GM18511 (cell line): Measurements from ENCODE around the gene CDH13.

Experiments
- ATAC-seq: cut with Tn5 transposase; IDR thresholded peaks from one replicate; pipeline ENCODE4 v1.9.1; 2021; ENCODE audit warnings: mild to moderate bottlenecking, moderate library complexity; ENCODE audit not compliant: unreplicated experiment

Gene CDH13

GRCh38 chr16:83355570-83356218, 728.9 kb downstream of the CDH13 start:
- ATAC-seq: no peak

- peak; percentile 76 for ATAC-seq
These were observed 729.5 kb downstream of the CDH13 start for GRCh38 chr16:83356266-83356665.

GRCh38 chr16:83356986-83357385, 730.2 kb downstream of the CDH13 start:
- ATAC-seq: no peak

GRCh38 chr16:83363521-83363920, 736.8 kb downstream of the CDH13 start:
- ATAC-seq: no peak

- no peak for ATAC-seq
These were observed 738.4 kb downstream of the CDH13 start for GRCh38 chr16:83365166-83365565.

GRCh38 chr16:83366228-83366627, 739.5 kb downstream of the CDH13 start:
- ATAC-seq: no peak

GRCh38 chr16:83374979-83375378, 748.2 kb downstream of the CDH13 start:
- ATAC-seq: no peak

GRCh38 chr16:83389751-83390150, 763.0 kb downstream of the CDH13 start:
- no peak for ATAC-seq

- ATAC-seq: no peak
These were observed 764.0 kb downstream of the CDH13 start for GRCh38 chr16:83390759-83391158.

GRCh38 chr16:83392743-83393142, 766.0 kb downstream of the CDH13 start:
- no peak for ATAC-seq

GRCh38 chr16:83393196-83393981, 766.6 kb downstream of the CDH13 start:
- ATAC-seq: no peak

- ATAC-seq: no peak
These were observed 771.0 kb downstream of the CDH13 start for GRCh38 chr16:83397601-83398291.

GRCh38 chr16:83400234-83400633, 773.5 kb downstream of the CDH13 start:
- ATAC-seq: no peak

- no peak for ATAC-seq
These were observed 775.5 kb downstream of the CDH13 start for GRCh38 chr16:83402160-83402814.

- no peak for ATAC-seq
These were observed 776.2 kb downstream of the CDH13 start for GRCh38 chr16:83402967-83403366.

- ATAC-seq: no peak
These were observed 777.0 kb downstream of the CDH13 start for GRCh38 chr16:83403761-83404160.

- no peak for ATAC-seq
These were observed 777.5 kb downstream of the CDH13 start for GRCh38 chr16:83404261-83404660.

GRCh38 chr16:83407928-83408327, 781.2 kb downstream of the CDH13 start:
- ATAC-seq: no peak

- no peak for ATAC-seq
These were observed 782.6 kb downstream of the CDH13 start for GRCh38 chr16:83409347-83409746.

- ATAC-seq: no peak
These were observed 791.8 kb downstream of the CDH13 start for GRCh38 chr16:83418565-83418964.

GRCh38 chr16:83420206-83420760, 793.5 kb downstream of the CDH13 start:
- ATAC-seq: no peak
